HG02938 (cell line): ENCODE results near the gene DMWD.
"Not testable (repeated sequence)": the region's sequence is repeated elsewhere in the genome, so short reads cannot be mapped to it uniquely, and the experiment has no call there.

Experiments
- ATAC-seq: cut with Tn5 transposase; IDR thresholded peaks from one replicate; pipeline ENCODE4 v1.9.1; 2021; ENCODE audit warnings: mild to moderate bottlenecking, moderate library complexity; ENCODE audit not compliant: unreplicated experiment

Gene DMWD

GRCh38 chr19:45752639-45753038 is 40.0 kb downstream of the DMWD start:
- no peak for ATAC-seq

- not testable (repeated sequence) for ATAC-seq
Measured at GRCh38 chr19:45751483-45751882, 41.2 kb downstream of the DMWD start.

GRCh38 chr19:45747513-45747912 is 45.1 kb downstream of the DMWD start:
- ATAC-seq: no peak

- no peak for ATAC-seq
Measured at GRCh38 chr19:45746866-45747265, 45.8 kb downstream of the DMWD start.

- ATAC-seq: no peak
Measured at GRCh38 chr19:45745606-45746005, 47.0 kb downstream of the DMWD start.

- ATAC-seq: no peak
Measured at GRCh38 chr19:45742969-45743368, 49.7 kb downstream of the DMWD start.

GRCh38 chr19:45739498-45740439 is 52.9 kb downstream of the DMWD start:
- ATAC-seq: no peak

GRCh38 chr19:45733160-45733810 is 59.4 kb downstream of the DMWD start, which contains the start of gene MEIOSIN:
Gene MEIOSIN (plus strand): TSS chr19:45733439. CDS start chr19:45735377, 1,938 bp downstream.
- ATAC-seq: no peak
